Ascending aorta (tissue), 2 donors: ENCODE results near the gene EXOSC9. TPM values are rescaled to one million over a fixed set of nuclear protein-coding genes. Genes with fewer than 3 reads are reported as not detected.

Experiments used
- DNase-seq, 2 donors: peaks; one replicate each; pipeline ENCODE4 v3.0.0-alpha.2; 2019; ENCODE audit warnings: low spot score in 2 of 2
- H3K27ac ChIP-seq, 2 donors: fragments of 200-600 bp; sonication (generic); one replicate each; pipeline ENCODE4 v1.5.1; 2016 to 2017; ENCODE audit warnings: mild to moderate bottlenecking in 1 of 2
- H3K27me3 ChIP-seq: fragments of 200-600 bp; sonication (generic); one replicate; pipeline ENCODE4 v1.5.1; 2017
- H3K36me3 ChIP-seq, 2 donors: fragments of 200-600 bp; sonication (generic); one replicate each; pipeline ENCODE4 v1.5.1; 2016
- H3K4me1 ChIP-seq, 2 donors: fragments of 200-600 bp; sonication (generic); one replicate each; pipeline ENCODE4 v1.5.1; 2016 to 2017; ENCODE audit warnings: mild to moderate bottlenecking in 1 of 2
- H3K4me3 ChIP-seq, 2 donors: fragments of 200-600 bp; sonication (generic); one replicate each; pipeline ENCODE4 v1.5.1; 2016 to 2017; ENCODE audit warnings: mild to moderate bottlenecking in 1 of 2
- H3K9me3 ChIP-seq, 2 donors: fragments of 200-600 bp; sonication (generic); one replicate each; pipeline ENCODE4 v1.5.1; 2016
- CTCF ChIP-seq, 3 experiments: fragments of 200-600 bp in 2 of 3; fragments of 450-650 bp in 1 of 3; sonication (generic) in 2 of 3; IDR thresholded peaks; one replicate each; pipeline ENCODE4 v1.5.1; 2016 to 2019; ENCODE audit warnings: antibody characterized with exemption in 3 of 3, mild to moderate bottlenecking in 1 of 3, moderate library complexity in 1 of 3
- intact Hi-C: fragments of 100-400 bp; cut with DNase I; formaldehyde crosslinking; loops from one replicate; pipeline ENCODE4 v1.15.1; 2023
- total RNA-seq: library from RNA; depleted of rRNA; stranded (reverse); fragments of >200 nt; gene quantifications from one replicate; pipeline ENCODE4 v1.1.0, GENCODE V29; 2016

The EXOSC9 gene
- total RNA-seq, 1 donor from 2014 or later = 11.9 TPM

- intact Hi-C loops = no loop called here
- Histone ChIP-seq H3K4me1 (no peaks in the 10 kb centered on the region), H3K4me3 (no peak overlapping the region), H3K27me3 (no peaks in the 10 kb centered on the region), H3K9me3 (no peaks in the 10 kb centered on the region), H3K36me3 (peaks cover 14 to 53% of the 10 kb centered on the region in 2 donors), H3K27ac (no peak overlapping the region)
- no peak for DNase-seq
- TF ChIP-seq CTCF (IDR thresholded peaks at IDR 0.05) = no peak
Measured at GRCh38 chr4:121846662-121847061, 45.5 kb downstream of the EXOSC9 start.

GRCh38 chr4:121851354-121851753, 50.2 kb downstream of the EXOSC9 start:
- no peak for TF ChIP-seq CTCF (IDR thresholded peaks at IDR 0.05)
- DNase-seq = no peak
- Histone ChIP-seq H3K27me3 (no peaks in the 10 kb centered on the region), H3K9me3 (no peaks in the 10 kb centered on the region), H3K27ac (no peak overlapping the region), H3K4me1 (no peaks in the 10 kb centered on the region), H3K36me3 (peaks cover 4 to 24% of the 10 kb centered on the region in 2 donors), H3K4me3 (no peak overlapping the region)
- intact Hi-C loops = no loop called here

- intact Hi-C loops = no loop called here
- H3K9me3 ChIP-seq = no peaks in the 10 kb centered on the region
- no peak for TF ChIP-seq CTCF (IDR thresholded peaks at IDR 0.05)
- no peak overlapping the region for H3K4me3 ChIP-seq
- H3K36me3 ChIP-seq = peaks cover 31 to 42% of the 10 kb centered on the region in 2 donors
- no peak for DNase-seq
- no peak overlapping the region for H3K27ac ChIP-seq
- H3K4me1 ChIP-seq = no peaks in the 10 kb centered on the region
- no peaks in the 10 kb centered on the region for H3K27me3 ChIP-seq
Measured at GRCh38 chr4:121860121-121860520, 59.0 kb downstream of the EXOSC9 start.

GRCh38 chr4:121861426-121861825, 60.3 kb downstream of the EXOSC9 start:
- no peak for DNase-seq
- H3K9me3 ChIP-seq = no peaks in the 10 kb centered on the region
- no peak overlapping the region for H3K4me3 ChIP-seq
- no peak overlapping the region for H3K27ac ChIP-seq
- H3K4me1 ChIP-seq = no peaks in the 10 kb centered on the region
- intact Hi-C loops = no loop called here
- H3K27me3 ChIP-seq = no peaks in the 10 kb centered on the region
- no peak for TF ChIP-seq CTCF (IDR thresholded peaks at IDR 0.05)
- peaks cover 31 to 51% of the 10 kb centered on the region in 2 donors for H3K36me3 ChIP-seq

GRCh38 chr4:121863799-121864198, 62.7 kb downstream of the EXOSC9 start:
- no peak for DNase-seq
- no peaks in the 10 kb centered on the region for H3K4me1 ChIP-seq
- H3K4me3 ChIP-seq = no peak overlapping the region
- no peaks in the 10 kb centered on the region for H3K27me3 ChIP-seq
- H3K27ac ChIP-seq = no peak overlapping the region
- TF ChIP-seq CTCF (IDR thresholded peaks at IDR 0.05) = no peak
- peaks cover 26 to 51% of the 10 kb centered on the region in 2 donors for H3K36me3 ChIP-seq
- intact Hi-C loops = no loop called here
- peaks cover 0 to 4% of the 10 kb centered on the region in 2 donors for H3K9me3 ChIP-seq

Other genes with a start within 250 kb of the EXOSC9 start
- 203 TPM for gene ANXA5, start 104.3 kb upstream of the EXOSC9 start, total RNA-seq
- not detected for gene SMIM43, start 36.2 kb upstream of the EXOSC9 start, total RNA-seq
- gene CCNA2, start 22.6 kb downstream of the EXOSC9 start, total RNA-seq = not detected
- gene BBS7, start 69.2 kb downstream of the EXOSC9 start, total RNA-seq = 5.6 TPM
- gene TRPC3, start 150.7 kb downstream of the EXOSC9 start, total RNA-seq = 1.1 TPM